ENCODE measurements around the gene ANKRD10. TPM values are rescaled to one million over a fixed set of nuclear protein-coding genes. Genes with fewer than 3 reads are reported as not detected.
A peak's percentile ranks its signal among the peaks of the same experiment; 100 is the strongest.

The ANKRD10 gene
- total and polyA plus RNA-seq, 3 experiments from 2014 or later = 65.4 to 76.1 (median 65.8) TPM

DNA sequence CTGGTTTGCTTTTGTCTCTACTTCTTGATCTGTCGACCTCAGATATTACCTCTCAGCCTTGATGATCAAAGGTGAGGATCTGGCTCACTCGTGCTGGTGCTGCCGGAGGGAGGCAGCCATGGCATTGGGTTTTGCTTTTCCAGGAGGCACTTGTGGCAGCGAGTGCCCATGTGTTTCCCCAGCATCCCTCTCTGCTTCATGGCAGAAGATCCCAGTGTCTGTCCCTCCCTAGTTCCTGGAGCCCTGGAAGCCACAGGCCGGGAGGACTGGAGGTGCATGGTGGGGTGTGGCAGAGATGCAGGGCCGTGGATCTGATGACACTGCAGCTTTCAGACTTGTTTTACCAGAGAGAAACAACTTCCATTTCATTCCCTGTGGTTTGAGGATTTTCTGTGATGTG lies 47.5 kb downstream of the ANKRD10 start:
- Mint-ChIP-seq H3K4me3 (no peak overlapping the region), H3K36me3 (peaks cover 0 to 6% (median 0%) of the 10 kb centered on the region in 3 donors), H3K9me3 (no peaks in the 10 kb centered on the region), H3K27me3 (peaks cover 34 to 71% of the 10 kb centered on the region in 2 donors), H3K4me1 (peaks cover 0 to 17% (median 0%) of the 10 kb centered on the region in 3 donors), H3K27ac (peak overlapping the region in 1 of 8 donors; percentile 16)
- Histone ChIP-seq H3K9me3 (ENCODE audit: low read length) (no peaks in the 10 kb centered on the region), H3K27me3 (ENCODE audit: insufficient read depth, low read length, poor library complexity, severe bottlenecking) (no peaks in the 10 kb centered on the region), H3K36me3 (ENCODE audit: insufficient read depth, low read length) (no peaks in the 10 kb centered on the region), H3K27ac (ENCODE audit: low read depth, low read length) (no peak overlapping the region), H3K4me1 (ENCODE audit: insufficient read depth, low read length) (no peaks in the 10 kb centered on the region), H3K4me3 (ENCODE audit: low read length) (no peak overlapping the region)
- ChIA-PET POLR2A (no interaction called here), CTCF (no interaction called here)
- DNase-seq = no peak

DNA sequence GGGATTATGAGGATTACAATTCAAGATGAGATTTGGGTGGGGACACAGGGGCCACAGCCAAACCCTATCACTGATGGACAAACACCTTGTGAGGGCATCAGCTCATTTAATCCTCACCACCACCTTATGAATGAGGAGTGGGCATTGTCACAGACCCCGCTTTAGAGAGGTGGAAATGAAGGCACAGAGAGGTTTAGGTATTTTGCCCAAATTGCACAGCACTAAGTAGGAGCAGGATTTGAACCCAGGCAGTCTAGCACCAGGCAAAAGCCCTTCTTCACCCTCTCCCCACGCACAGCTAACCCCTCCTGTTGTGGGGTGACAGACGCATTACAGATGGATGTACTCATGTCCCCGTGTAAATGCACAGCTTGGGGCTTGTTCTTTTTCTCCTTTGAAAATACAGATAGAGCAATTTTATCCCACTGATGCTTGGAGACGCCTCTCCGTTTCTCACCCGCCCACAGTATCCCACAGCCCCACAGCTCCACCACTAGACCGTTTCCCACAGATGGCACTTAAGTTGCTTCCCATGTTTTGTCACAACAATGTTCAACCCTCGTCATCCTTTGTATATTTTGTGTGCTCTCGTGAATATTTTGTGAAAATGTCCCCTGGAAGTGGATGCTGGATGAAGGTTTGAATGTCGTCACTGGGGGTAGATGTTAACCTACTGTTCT lies 48.2 kb downstream of the ANKRD10 start:
- Mint-ChIP-seq H3K4me3 (no peak overlapping the region), H3K36me3 (peaks cover 0 to 6% (median 0%) of the 10 kb centered on the region in 3 donors), H3K27me3 (peaks cover 32 to 69% of the 10 kb centered on the region in 2 donors), H3K9me3 (no peaks in the 10 kb centered on the region), H3K4me1 (peaks cover 0 to 17% (median 0%) of the 10 kb centered on the region in 3 donors), H3K27ac (no peak overlapping the region)
- DNase-seq = no peak
- Histone ChIP-seq H3K9me3 (ENCODE audit: low read length) (no peaks in the 10 kb centered on the region), H3K36me3 (ENCODE audit: insufficient read depth, low read length) (no peaks in the 10 kb centered on the region), H3K27me3 (ENCODE audit: insufficient read depth, low read length, poor library complexity, severe bottlenecking) (no peaks in the 10 kb centered on the region), H3K4me3 (ENCODE audit: low read length) (no peak overlapping the region), H3K27ac (ENCODE audit: low read depth, low read length) (no peak overlapping the region), H3K4me1 (ENCODE audit: insufficient read depth, low read length) (no peaks in the 10 kb centered on the region)
- ChIA-PET CTCF (no interaction called here), POLR2A (no interaction called here)

DNA sequence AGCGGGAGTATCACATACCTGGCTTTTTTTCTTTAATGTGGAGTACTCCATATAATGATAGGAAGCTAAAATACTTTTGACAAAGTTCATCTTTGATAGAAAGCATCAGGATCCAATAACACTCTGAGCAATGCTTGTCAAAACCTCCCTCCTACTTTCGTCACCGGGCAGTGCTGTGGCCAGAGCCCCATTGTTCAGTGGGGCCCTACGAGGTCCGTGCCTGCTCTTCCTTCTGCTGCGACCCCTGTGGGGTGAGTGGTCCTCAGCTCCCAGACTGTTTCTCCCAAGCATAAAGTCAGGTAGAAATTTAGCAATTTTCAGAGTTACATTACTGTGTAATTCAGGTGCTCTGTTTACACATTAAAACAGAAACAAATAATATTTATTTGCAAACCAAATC lies 51.2 kb downstream of the ANKRD10 start:
- Histone ChIP-seq H3K36me3 (ENCODE audit: insufficient read depth, low read length) (no peaks in the 10 kb centered on the region), H3K4me3 (ENCODE audit: low read length) (no peak overlapping the region), H3K4me1 (ENCODE audit: insufficient read depth, low read length) (no peaks in the 10 kb centered on the region), H3K27me3 (ENCODE audit: insufficient read depth, low read length, poor library complexity, severe bottlenecking) (no peaks in the 10 kb centered on the region), H3K27ac (ENCODE audit: low read depth, low read length) (no peak overlapping the region), H3K9me3 (ENCODE audit: low read length) (no peaks in the 10 kb centered on the region)
- Mint-ChIP-seq H3K4me1 (no peaks in the 10 kb centered on the region), H3K9me3 (no peaks in the 10 kb centered on the region), H3K4me3 (no peak overlapping the region), H3K27ac (no peak overlapping the region), H3K36me3 (peaks cover 0 to 5% (median 0%) of the 10 kb centered on the region in 3 donors), H3K27me3 (peaks cover 13 to 41% of the 10 kb centered on the region in 2 donors)
- POLR2A ChIA-PET = no interaction called here
- CTCF ChIA-PET = no interaction called here
- no peak for DNase-seq

DNA sequence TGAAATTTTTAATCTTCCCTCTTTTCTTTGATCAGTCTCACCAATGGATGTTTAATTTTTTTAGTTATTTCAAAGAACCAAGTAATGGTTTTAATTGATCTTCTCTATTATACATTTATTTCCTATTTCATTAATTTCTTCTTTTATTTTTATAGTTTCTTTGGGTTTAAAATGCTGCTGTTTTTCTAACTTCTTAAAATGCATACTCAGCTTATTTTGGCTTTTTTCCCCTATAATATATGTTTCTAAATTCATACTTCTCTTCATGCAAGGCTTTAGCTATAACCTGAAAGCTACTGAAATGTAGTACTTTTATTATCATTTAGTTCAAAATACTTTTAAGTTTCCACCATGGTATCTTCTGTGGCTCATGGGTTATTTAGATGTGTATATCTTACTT lies 53.9 kb downstream of the ANKRD10 start:
- peaks cover 0 to 9% (median 2%) of the 10 kb centered on the region in 3 donors for H3K36me3 Mint-ChIP-seq
- H3K9me3 Mint-ChIP-seq = peaks cover 4 to 6% (median 6%) of the 10 kb centered on the region in 5 donors
- Histone ChIP-seq H3K36me3 (ENCODE audit: insufficient read depth, low read length) (no peaks in the 10 kb centered on the region), H3K4me3 (ENCODE audit: low read length) (no peak overlapping the region), H3K4me1 (ENCODE audit: insufficient read depth, low read length) (no peaks in the 10 kb centered on the region), H3K27ac (ENCODE audit: low read depth, low read length) (no peak overlapping the region), H3K27me3 (ENCODE audit: insufficient read depth, low read length, poor library complexity, severe bottlenecking) (no peaks in the 10 kb centered on the region), H3K9me3 (ENCODE audit: low read length) (no peaks in the 10 kb centered on the region)
- peaks cover 11 to 19% (median 14%) of the 10 kb centered on the region in 3 donors for H3K4me1 Mint-ChIP-seq
- CTCF ChIA-PET = no interaction called here
- no peak overlapping the region for H3K27ac Mint-ChIP-seq
- H3K27me3 Mint-ChIP-seq = peaks cover 0 to 15% of the 10 kb centered on the region in 2 donors
- no peak for DNase-seq
- POLR2A ChIA-PET = no interaction called here
- no peak overlapping the region for H3K4me3 Mint-ChIP-seq

DNA sequence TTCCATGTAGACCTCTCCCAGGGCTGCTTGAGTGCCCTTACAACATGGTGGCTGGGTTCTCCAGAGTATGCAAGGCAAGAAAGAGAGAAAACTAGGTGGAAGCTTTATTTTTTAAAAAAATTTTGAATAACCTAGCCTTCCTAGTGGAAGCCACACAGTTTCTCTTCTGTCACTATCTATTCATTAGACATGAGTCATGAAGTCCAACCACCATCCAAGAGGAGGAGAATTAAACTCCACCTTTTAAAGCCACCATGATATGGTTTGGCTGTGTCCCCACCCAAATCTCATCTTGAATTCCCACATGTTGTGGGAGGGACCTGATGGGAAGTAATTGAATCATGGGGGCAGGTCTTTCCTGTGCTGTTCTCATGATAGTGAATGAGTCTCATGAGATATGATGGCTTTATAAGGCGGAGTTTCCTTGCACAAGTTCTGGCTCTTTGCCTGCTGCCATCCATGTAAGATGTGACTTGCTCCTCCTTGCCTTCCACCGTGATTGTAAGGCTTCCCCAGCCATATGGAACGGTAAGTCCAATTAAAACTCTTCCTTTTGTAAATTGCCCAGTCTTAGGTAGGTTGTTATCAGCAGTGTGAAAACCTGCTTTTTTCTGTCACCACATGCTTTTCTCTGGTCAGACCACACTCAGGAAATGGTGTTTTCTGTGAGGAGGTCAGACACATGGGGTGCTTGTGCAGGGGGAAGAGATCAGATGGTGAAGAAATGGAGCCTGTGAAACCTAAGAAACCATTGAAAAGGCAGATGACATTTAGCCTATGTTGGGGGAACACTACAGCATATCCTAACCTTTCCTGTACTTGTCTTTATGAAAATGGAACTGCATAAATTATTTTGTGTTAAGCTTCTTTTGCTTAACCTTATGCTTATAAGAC lies 57.7 kb downstream of the ANKRD10 start:
- no peaks in the 10 kb centered on the region for H3K27me3 Mint-ChIP-seq
- peak in 1 of 5 donors; percentile 25 for DNase-seq

DNA sequence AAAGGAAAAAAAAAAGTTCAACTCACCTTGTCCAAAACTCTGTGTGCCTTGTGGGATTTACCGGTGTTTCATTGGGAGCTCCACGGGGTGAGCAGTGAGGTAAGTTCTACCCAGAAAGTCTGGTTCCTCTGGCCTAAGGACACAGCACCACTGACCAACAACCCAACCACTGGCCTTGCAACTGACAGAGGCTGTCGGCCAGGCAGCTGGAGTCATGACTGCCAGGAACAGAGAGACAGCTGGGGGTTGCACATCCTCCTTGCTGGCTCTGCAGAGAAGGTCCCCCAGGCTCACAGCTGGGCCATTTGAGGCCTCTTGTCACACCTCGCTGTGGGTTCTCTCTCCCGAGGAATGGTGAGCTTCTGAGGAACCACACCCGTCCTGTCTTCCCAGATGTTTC lies 59.5 kb downstream of the ANKRD10 start:
- peaks cover 0 to 3% of the 10 kb centered on the region in 2 donors for H3K27me3 Mint-ChIP-seq
- peaks cover 13 to 19% (median 14%) of the 10 kb centered on the region in 3 donors for H3K4me1 Mint-ChIP-seq
- H3K36me3 Mint-ChIP-seq = peaks cover 0 to 9% (median 0%) of the 10 kb centered on the region in 3 donors
- H3K4me3 Mint-ChIP-seq = no peak overlapping the region
- Histone ChIP-seq H3K4me3 (ENCODE audit: low read length) (no peak overlapping the region), H3K9me3 (ENCODE audit: low read length) (no peaks in the 10 kb centered on the region), H3K4me1 (ENCODE audit: insufficient read depth, low read length) (no peaks in the 10 kb centered on the region), H3K27me3 (ENCODE audit: insufficient read depth, low read length, poor library complexity, severe bottlenecking) (no peaks in the 10 kb centered on the region), H3K36me3 (ENCODE audit: insufficient read depth, low read length) (no peaks in the 10 kb centered on the region), H3K27ac (ENCODE audit: low read depth, low read length) (no peak overlapping the region)
- DNase-seq = no peak
- ChIA-PET CTCF (no interaction called here), POLR2A (no interaction called here)
- H3K9me3 Mint-ChIP-seq = peaks cover 4 to 6% (median 6%) of the 10 kb centered on the region in 5 donors
- no peak overlapping the region for H3K27ac Mint-ChIP-seq

More for the DNA sequence above, 57.7 kb downstream of the ANKRD10 start:
- no peaks in the 10 kb centered on the region for H3K9me3 ChIP-seq (ENCODE audit: low read length)
- H3K4me1 ChIP-seq (ENCODE audit: insufficient read depth, low read length) = no peaks in the 10 kb centered on the region
- CTCF ChIA-PET = no interaction called here
- H3K4me3 ChIP-seq (ENCODE audit: low read length) = no peak overlapping the region
- Mint-ChIP-seq H3K4me3 (peak overlapping the region in 5 of 7 donors; percentile 6 to 70 (median 19)), H3K36me3 (peaks cover 0 to 9% (median 0%) of the 10 kb centered on the region in 3 donors), H3K4me1 (peaks cover 13 to 19% (median 14%) of the 10 kb centered on the region in 3 donors), H3K27ac (peak overlapping the region in 6 of 8 donors; percentile 16 to 66 (median 60)), H3K9me3 (peaks cover 4 to 6% (median 6%) of the 10 kb centered on the region in 5 donors)
- H3K27ac ChIP-seq (ENCODE audit: low read depth, low read length) = no peak overlapping the region
- no peaks in the 10 kb centered on the region for H3K36me3 ChIP-seq (ENCODE audit: insufficient read depth, low read length)
- no peaks in the 10 kb centered on the region for H3K27me3 ChIP-seq (ENCODE audit: insufficient read depth, low read length, poor library complexity, severe bottlenecking)
- POLR2A ChIA-PET = no interaction called here

DNA sequence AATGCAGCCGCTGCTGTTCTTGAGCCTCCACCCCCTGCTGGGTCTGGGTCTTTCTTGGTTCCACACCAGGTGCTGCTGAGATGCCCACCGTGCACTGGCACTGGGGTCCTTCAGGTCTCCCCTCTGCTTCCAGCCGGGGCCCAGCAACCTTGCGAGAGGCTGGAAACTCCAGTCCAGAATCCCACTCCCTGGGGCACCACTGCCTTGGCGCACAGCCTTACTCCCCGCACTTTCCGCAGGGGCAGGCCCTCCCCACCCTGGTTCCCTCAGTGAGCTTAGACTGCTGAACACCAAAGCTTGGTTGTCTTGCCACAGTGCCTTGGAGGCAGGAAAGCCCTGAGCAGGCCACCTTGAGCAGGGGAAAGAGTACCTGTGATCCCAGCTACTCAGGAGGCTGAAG lies 60.0 kb downstream of the ANKRD10 start:
- no peak overlapping the region for H3K4me3 ChIP-seq (ENCODE audit: low read length)
- peaks cover 4 to 6% (median 6%) of the 10 kb centered on the region in 5 donors for H3K9me3 Mint-ChIP-seq
- CTCF ChIA-PET = no interaction called here
- no peak overlapping the region for H3K27ac Mint-ChIP-seq
- no peaks in the 10 kb centered on the region for H3K36me3 ChIP-seq (ENCODE audit: insufficient read depth, low read length)
- H3K4me1 ChIP-seq (ENCODE audit: insufficient read depth, low read length) = no peaks in the 10 kb centered on the region
- H3K36me3 Mint-ChIP-seq = peaks cover 0 to 9% (median 0%) of the 10 kb centered on the region in 3 donors
- no peak for DNase-seq
- POLR2A ChIA-PET = no interaction called here
- H3K4me1 Mint-ChIP-seq = peaks cover 13 to 19% (median 14%) of the 10 kb centered on the region in 3 donors
- H3K27me3 Mint-ChIP-seq = peaks cover 0 to 8% of the 10 kb centered on the region in 2 donors
- H3K4me3 Mint-ChIP-seq = no peak overlapping the region
- H3K9me3 ChIP-seq (ENCODE audit: low read length) = no peaks in the 10 kb centered on the region
- H3K27ac ChIP-seq (ENCODE audit: low read depth, low read length) = no peak overlapping the region
- no peaks in the 10 kb centered on the region for H3K27me3 ChIP-seq (ENCODE audit: insufficient read depth, low read length, poor library complexity, severe bottlenecking)

DNA sequence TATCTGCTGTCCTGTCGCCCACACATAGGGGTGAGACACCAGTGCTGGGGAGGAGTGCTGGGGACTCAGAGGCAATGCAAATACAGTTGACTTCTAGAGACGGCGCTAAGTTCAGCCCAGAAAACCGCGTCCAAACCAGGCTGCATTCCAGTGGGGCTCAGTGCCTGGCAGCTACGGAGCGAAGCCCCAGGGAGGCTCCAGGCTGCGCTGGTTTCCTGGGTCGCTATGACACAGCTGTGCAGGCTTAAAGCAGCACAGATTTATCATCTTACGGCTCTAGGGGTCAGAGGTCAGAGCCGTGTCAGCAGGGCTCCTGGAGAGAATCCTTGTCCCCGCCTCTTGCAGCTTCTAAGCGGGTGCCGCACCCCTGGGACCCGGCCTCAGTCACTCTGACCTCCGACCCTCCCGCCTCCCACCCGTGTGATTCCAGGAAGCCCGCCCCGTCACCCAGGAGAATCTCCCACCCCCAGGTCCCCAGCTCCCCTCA lies 61.6 kb downstream of the ANKRD10 start:
- no peak for DNase-seq
- H3K4me3 ChIP-seq (ENCODE audit: low read length) = no peak overlapping the region
- peaks cover 0 to 9% (median 0%) of the 10 kb centered on the region in 3 donors for H3K36me3 Mint-ChIP-seq
- H3K4me1 ChIP-seq (ENCODE audit: insufficient read depth, low read length) = no peaks in the 10 kb centered on the region
- peaks cover 13 to 19% (median 14%) of the 10 kb centered on the region in 3 donors for H3K4me1 Mint-ChIP-seq
- no peak overlapping the region for H3K4me3 Mint-ChIP-seq
- H3K36me3 ChIP-seq (ENCODE audit: insufficient read depth, low read length) = no peaks in the 10 kb centered on the region
- H3K27ac Mint-ChIP-seq = peak overlapping the region in 1 of 8 donors; percentile 23
- ChIA-PET CTCF (interaction anchor here (1.4 kb wide), 1 partner anchor 259 kb away, joined by 3 read pairs; no protein-coding TSS in a partner anchor), POLR2A (no interaction called here)
- H3K9me3 Mint-ChIP-seq = peaks cover 4 to 6% (median 6%) of the 10 kb centered on the region in 5 donors
- H3K9me3 ChIP-seq (ENCODE audit: low read length) = no peaks in the 10 kb centered on the region
- H3K27me3 ChIP-seq (ENCODE audit: insufficient read depth, low read length, poor library complexity, severe bottlenecking) = no peaks in the 10 kb centered on the region
- no peak overlapping the region for H3K27ac ChIP-seq (ENCODE audit: low read depth, low read length)
- H3K27me3 Mint-ChIP-seq = peaks cover 0 to 9% of the 10 kb centered on the region in 2 donors
